ENCODE measurements around the gene LOXL3.

The LOXL3 gene

DNA sequence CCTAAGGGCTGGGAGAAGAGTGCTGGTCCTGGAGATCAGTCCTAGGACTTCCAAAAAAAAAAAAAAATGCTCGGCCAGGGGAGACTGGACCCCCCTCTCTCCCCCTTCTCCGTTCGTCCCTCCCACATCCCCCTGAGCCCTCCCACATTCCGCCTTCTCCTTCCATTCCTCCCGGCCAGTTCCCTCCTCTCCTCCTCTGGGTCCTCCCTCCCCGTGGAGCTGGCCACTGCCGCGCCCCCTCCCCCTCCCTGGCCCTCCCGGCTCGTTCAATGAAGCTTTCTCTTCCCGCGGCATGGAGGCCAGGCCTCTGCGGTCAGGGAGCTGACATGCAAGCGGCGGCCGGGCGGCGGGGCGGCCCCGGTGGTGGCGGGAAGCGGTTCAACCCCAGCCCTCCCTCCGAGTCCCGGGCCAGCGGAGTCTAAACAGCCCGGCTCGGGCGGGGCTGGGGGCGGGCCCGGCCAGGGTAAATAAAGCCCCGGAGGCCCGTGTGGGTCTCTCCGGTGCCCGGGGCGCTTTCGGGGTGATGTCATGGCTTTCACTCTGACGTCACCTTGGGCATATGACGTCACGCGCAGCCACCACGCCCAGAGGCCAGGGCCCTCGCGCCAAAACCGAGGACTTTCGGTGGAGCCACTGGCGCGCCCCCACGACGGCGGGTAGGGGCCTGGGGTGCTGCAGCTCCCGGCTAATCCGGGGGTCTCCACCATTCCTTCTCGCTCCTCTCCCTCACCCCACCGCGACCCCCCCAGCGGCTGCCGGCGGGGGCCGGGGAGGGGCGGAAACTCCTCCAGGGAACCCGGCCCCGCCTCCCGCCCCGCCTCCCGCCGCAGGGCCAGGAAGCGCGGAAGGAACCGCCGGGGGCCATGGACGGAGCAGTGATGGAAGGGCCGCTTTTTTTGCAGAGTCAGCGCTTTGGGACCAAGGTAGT lies at the start of gene LOXL3, which contains the start of gene DOK1:
TSS of gene LOXL3 (minus strand) at position 51 of the 928 bp plus-strand sequence. CDS start 1,308 bp downstream, outside the sequence.
TSS of gene DOK1 (plus strand) at position 829 of the 928 bp plus-strand sequence. CDS start at position 864, 35 bp downstream.
- no peak for DNase-seq

DNA sequence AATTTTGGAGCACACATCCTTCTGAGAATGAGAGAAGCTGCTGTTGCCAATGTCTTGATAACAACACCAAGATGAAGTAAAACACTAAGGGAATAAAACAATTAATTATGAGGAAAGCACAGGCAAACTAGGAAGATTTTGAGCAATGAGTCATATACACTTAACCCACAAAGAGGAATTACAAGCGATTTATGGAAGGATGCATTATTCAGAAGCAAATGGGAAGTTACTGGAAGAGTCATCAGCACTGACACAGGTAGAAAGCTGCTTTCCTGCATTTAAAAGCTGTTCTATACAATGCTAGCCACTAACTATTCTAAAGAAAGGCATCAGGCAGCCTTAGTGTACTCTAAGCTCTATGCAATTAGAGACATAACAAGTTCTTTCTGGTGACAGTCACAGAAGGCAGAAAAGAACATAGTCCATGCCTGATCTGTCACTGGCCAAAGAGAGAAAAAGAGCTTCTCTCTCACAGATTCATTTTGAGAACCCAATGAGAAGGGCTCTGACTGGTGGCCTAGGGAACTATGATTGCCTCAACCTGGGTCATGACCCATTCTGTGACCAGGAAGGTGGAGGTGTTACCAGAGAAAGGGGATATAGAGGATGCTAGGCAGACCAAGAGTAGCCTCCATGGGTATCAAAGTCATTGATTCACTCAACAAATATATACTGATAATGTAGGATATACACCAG lies 49.0 kb upstream of the LOXL3 start:
- no peak for DNase-seq

DNA sequence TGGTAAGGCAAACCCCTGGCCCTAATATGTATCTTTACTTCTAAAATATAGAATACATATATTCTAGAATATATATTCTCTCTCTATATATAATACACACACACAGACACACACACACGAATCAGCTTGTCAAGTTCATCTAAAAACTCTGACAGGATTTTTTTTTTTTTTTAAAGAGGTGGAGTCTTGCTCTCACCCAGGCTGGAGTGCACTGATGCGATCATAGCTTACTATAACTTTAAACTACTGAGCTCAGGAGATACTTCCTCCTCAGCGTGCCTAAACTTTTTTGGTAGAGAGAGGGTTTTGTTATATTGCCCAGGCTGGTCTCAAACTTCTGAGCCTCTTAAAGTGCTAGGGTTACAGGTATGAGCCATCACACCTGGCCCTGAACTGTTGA lies 45.9 kb upstream of the LOXL3 start:
- no peak for DNase-seq

DNA sequence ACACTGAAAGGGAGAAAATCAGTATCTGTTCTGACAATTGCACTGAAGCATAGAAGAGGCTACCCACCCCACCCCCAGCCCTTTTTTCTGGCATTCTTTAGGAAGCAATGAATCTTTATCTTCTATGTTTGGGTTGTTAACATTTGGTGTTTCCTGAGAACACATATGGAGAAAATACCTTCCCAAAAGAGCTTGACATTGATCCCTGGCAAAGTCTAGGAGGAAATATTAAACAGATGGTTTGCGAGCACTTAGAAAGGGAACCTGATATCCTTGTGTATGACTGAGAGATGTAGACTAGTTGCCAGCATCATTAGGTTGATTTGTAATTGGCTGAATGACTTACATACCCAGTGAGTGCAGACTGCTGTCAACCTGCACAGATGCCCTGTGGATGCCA lies 43.7 kb upstream of the LOXL3 start:
- no peak for DNase-seq

DNA sequence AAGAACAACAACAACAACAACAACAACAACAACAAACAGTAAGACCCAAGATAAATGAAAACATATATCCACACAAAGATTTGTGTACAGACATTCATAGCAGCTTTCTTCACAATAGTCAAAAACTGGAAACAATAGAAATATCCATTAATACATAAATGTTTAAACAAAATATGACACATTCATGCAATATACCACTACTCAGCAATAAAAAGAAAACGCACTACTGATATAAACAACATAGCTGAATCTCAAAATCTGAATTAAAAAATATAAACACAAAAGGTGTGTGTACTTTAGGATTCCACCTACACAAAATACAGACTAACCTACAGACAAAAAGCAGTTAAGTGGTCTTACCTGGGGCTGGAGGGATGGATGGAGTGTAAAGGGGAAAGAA lies 42.8 kb upstream of the LOXL3 start:
- DNase-seq = no peak

GRCh38 chr2:74593826-74594772 lies 40.4 kb upstream of the LOXL3 start:
- DNase-seq = no peak

GRCh38 chr2:74588664-74589063 lies 34.9 kb upstream of the LOXL3 start:
- DNase-seq = no peak

DNA sequence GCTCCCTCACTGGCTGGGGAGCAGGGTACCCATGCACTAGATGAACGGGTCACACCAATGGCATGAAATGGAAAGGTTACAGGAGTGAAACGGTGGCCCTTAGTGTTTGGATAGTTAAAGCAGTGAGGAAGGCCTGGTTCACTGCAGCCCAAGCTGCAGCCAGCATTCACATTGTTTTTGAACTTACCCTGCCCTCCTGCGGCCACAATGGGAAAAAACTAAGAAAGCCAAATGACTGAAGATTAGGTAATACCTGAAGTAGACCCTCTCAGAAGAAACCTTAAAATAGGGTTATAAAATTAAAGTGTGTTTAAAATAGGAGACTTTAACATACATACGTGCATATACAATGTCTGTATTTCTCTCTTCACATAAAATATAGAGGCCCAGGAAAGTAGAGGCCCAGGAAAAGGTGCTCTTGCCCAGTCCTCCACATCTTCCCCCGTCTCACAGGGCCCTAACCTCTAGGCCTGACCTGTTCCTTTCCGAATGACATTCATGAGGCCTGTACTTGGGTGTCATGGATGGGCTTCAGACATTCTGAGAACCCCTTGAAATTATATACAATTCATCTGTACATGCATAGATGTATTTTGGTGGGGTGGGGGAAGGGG lies 34.0 kb upstream of the LOXL3 start:
- peak; percentile 65 for DNase-seq

GRCh38 chr2:74585406-74586185 lies 31.9 kb upstream of the LOXL3 start:
- peak; percentile 39 for DNase-seq

DNA sequence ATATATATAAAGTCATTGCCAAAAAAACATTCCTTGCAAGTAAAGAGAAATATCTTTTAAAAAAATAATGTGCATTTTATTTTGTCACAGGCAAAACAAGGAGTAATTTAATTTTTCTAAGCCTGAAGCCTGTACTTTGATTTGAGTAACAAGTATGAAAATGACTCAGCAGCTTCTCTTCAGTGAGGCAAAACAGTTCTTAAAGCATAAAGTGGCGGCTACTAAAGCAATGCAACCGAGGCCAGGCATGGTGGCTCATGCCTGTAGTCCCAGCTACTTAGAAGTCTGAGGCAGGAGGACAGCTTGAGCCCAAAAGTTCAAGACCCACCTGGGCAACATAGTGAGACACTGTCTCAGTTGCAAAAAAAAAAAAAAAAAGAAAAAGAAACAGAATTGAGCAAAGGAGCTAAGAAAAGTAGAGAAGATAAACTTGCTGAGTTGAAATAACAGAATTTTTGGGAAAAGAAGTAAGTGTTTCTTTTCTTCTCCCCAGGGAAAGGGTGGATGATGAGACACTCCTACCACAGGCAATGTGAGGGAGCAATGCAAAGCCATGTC lies 30.4 kb upstream of the LOXL3 start:
- DNase-seq = no peak

GRCh38 chr2:74583504-74583903 lies 29.8 kb upstream of the LOXL3 start:
- no peak for DNase-seq

DNA sequence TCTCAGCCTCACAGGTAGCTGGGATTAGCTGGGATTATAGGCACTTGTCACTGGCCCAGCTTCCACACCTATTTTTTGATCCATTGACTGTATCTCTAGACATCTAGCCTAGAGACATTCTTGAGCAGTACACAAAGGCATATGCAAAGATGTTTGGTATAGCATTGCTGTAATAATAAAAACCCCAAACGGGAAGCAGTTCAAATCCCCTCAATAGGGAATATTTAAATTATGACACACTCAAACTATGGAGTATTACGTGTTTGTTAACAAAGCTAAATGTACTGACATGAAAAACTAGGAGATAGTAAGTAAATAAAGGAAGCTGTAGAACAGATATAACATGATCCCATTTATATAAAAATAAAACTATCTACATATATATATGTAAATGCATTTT lies 28.4 kb upstream of the LOXL3 start:
- DNase-seq = no peak

- DNase-seq = no peak
Observed at GRCh38 chr2:74581463-74581862, 27.7 kb upstream of the LOXL3 start.

DNA sequence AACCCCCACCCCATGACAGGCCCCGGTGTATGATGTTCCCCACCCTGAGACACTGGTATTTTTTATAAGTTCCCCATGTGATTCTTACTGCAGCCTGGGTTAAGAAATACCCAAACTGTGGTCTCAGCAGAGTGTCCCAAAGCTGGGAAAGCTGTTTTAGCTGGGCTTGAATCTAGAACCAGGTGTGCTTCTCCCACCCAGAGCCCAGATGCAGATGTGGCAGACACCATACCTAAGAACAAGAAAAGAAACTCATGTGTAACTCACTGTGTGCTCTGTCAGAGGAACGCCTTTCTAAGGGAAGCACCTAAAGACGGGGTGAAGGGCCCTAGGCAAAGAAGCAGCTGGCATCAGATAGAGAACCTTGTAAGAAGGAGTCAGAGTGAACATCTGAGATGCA lies 24.7 kb upstream of the LOXL3 start:
- no peak for DNase-seq

- no peak for DNase-seq
Observed at GRCh38 chr2:74577448-74577847, 23.7 kb upstream of the LOXL3 start.

DNA sequence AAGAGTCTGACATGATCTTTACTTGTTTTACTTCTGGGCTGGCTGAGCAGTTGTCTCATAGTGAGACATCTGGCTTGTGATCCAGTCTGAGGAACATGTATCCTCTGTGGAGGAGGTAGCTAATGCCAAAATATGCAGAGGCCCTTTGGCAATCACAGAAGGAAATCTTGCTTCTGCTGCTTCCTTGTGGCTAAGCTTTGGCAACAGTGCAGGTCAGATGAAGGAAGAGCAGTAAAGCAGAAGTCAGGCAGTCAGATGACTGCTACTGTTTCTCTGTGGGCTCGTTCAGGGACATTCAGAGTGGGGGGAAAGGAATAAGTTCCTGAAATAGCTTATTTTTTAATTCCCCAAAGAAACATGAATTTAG lies 23.1 kb upstream of the LOXL3 start:
- peak; percentile 82 for DNase-seq

- DNase-seq = no peak
Observed at GRCh38 chr2:74576211-74576862, 22.6 kb upstream of the LOXL3 start.

GRCh38 chr2:74575320-74575719 lies 21.6 kb upstream of the LOXL3 start:
- DNase-seq = no peak

DNA sequence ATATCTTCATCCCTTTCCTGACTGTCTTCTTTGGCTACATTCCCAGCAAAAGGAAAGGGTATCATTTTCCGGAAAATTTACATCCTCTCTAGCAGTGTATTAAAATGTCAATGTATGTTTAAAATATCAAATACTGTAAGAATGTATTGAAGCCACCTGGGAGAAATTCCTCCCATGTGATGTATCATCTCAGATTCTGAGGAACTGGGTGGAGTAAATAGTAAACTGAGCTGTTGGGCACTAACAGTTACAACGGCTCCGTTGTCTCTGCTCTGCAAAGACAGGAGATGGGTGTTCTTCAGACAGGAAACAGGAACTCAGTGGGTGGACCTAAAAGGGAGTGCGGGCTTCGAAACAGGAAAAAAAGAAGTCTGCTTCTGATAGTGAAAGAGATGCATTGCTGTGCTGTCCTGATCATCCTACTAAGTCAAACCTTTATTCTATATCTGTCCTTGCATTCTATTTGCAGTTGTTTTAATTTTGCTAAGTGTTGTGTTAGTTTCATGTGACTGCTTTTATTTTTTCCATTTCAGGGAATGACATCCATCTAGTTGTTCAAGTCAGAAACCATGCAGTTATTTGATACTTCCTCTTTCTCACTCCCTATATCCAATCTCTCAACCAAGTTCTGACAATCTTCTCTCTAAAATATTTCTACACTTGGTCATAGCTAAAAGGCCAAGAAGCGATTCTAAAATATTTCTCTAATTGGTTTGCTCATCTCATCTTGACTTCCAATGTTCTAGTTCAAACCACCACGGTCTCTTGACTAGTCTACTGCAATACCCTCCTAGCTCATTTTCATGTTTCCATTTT lies 20.2 kb upstream of the LOXL3 start:
- DNase-seq = peak; percentile 64

Data from KG1 (cell line).